IMR-90 (cell line): ENCODE measurements around the gene PHACTR2. TPM values are rescaled to one million over a fixed set of nuclear protein-coding genes. Genes with fewer than 3 reads are reported as not detected.

Source experiments
- ATAC-seq: fragments of 200-7000 bp; cut with Tn5 transposase; 2 replicates; pipeline ENCODE4 v1.9.1; 2020; ENCODE audit warnings: low read depth, mild to moderate bottlenecking, moderate library complexity
- BruUV-seq: library from RNA; stranded (reverse); fragments of 400-500 nt; replicated peaks from 2 replicates; lab custom pipeline; 2021; lab: Mats Ljungman, UMichigan
- CTCF ChIA-PET: fragments of 300-600 bp; formaldehyde crosslinking; extraction: SDS; loops from one replicate; lab custom pipeline; 2021; ENCODE audit warnings: antibody characterized with exemption; lab: Yijun Ruan, JAX
- POLR2A ChIA-PET: fragments of 300-600 bp; sonication (Branson Sonifier 250); formaldehyde crosslinking; loops from one replicate; lab custom pipeline; 2022; ENCODE audit warnings: antibody characterized with exemption; ENCODE audit not compliant: unreplicated experiment; lab: Charles Lee
- DNase-seq: peaks from one replicate; pipeline ENCODE4 v3.0.0; 2013
- H2AFZ ChIP-seq: replicated peaks from 2 replicates; pipeline ENCODE3; 2013; ENCODE audit warnings: low read length, mild to moderate bottlenecking; ENCODE audit not compliant: poor library complexity
- H2AK5ac ChIP-seq: 2 replicates; pipeline ENCODE4 v1.6.1; 2013; ENCODE audit warnings: low read depth, low read length, inconsistent platforms
- H2AK9ac ChIP-seq: replicated peaks from 2 replicates; pipeline ENCODE3; 2013; ENCODE audit warnings: mild to moderate bottlenecking, low read depth, low read length, moderate library complexity; ENCODE audit not compliant: poor library complexity
- H2BK120ac ChIP-seq: 2 replicates; pipeline ENCODE4 v1.6.1; 2013; ENCODE audit warnings: low read depth, low read length, inconsistent platforms
- H2BK15ac ChIP-seq: 3 replicates; pipeline ENCODE4 v1.6.1; 2013; ENCODE audit warnings: low read depth, low read length, inconsistent platforms
- H2BK20ac ChIP-seq: 2 replicates; pipeline ENCODE4 v1.6.1; 2013; ENCODE audit warnings: low read depth, mild to moderate bottlenecking, inconsistent platforms, low read length, moderate library complexity
- H2BK5ac ChIP-seq: 2 replicates; pipeline ENCODE4 v1.6.1; 2013; ENCODE audit warnings: mild to moderate bottlenecking, low read depth, low read length, inconsistent platforms; ENCODE audit not compliant: poor library complexity, severe bottlenecking
- H3K14ac ChIP-seq: replicated peaks from 2 replicates; pipeline ENCODE4 v1.6.1; 2013; ENCODE audit warnings: low read depth, low read length, inconsistent platforms
- H3K18ac ChIP-seq: 2 replicates; pipeline ENCODE4 v1.6.1; 2013; ENCODE audit warnings: low read depth, low read length, control low read depth
- H3K23ac ChIP-seq: 2 replicates; pipeline ENCODE4 v1.6.1; 2013; ENCODE audit warnings: low read depth, low read length, inconsistent platforms
- H3K27ac ChIP-seq: 2 replicates; pipeline ENCODE4 v1.5.1; 2013; ENCODE audit warnings: mild to moderate bottlenecking, control low read depth, low read length; ENCODE audit not compliant: insufficient read depth
- H3K27me3 ChIP-seq: 2 replicates; pipeline ENCODE4 v1.6.1; 2013; ENCODE audit warnings: low read length; ENCODE audit not compliant: control insufficient read depth, insufficient read depth
- H3K36me3 ChIP-seq: 2 replicates; pipeline ENCODE4 v1.6.1; 2013; ENCODE audit warnings: low read length, mixed read lengths; ENCODE audit not compliant: control insufficient read depth, insufficient read depth
- H3K4ac ChIP-seq: 2 replicates; pipeline ENCODE4 v1.6.1; 2013; ENCODE audit warnings: low read depth, low read length, inconsistent platforms
- H3K4me1 ChIP-seq: 2 replicates; pipeline ENCODE4 v1.6.1; 2013; ENCODE audit warnings: low read length, mixed read lengths; ENCODE audit not compliant: control insufficient read depth, insufficient read depth
- H3K4me2 ChIP-seq: 2 replicates; pipeline ENCODE4 v1.6.1; 2013; ENCODE audit warnings: low read depth, mild to moderate bottlenecking, control low read depth, low read length, moderate library complexity
- H3K4me3 ChIP-seq: 2 replicates; pipeline ENCODE4 v1.5.1; 2013; ENCODE audit warnings: low read depth, mild to moderate bottlenecking, control low read depth, low read length, moderate library complexity; ENCODE audit not compliant: insufficient read depth
- H3K56ac ChIP-seq: 2 replicates; pipeline ENCODE4 v1.6.1; 2013; ENCODE audit warnings: low read length, inconsistent platforms; ENCODE audit not compliant: insufficient read depth; ENCODE audit errors: extremely low read depth
- H3K79me1 ChIP-seq, 2 experiments: 2 replicates each; pipeline ENCODE4 v1.6.1; 2013; ENCODE audit warnings: low read length in 2 of 2, inconsistent platforms in 1 of 2, low read depth in 1 of 2
- H3K9ac ChIP-seq: 2 replicates; pipeline ENCODE4 v1.6.1; 2013; ENCODE audit warnings: low read depth, low read length, control low read depth
- H3K9me1 ChIP-seq: 2 replicates; pipeline ENCODE4 v1.6.1; 2013; ENCODE audit warnings: low read length, inconsistent platforms; ENCODE audit not compliant: insufficient read depth
- H3K9me3 ChIP-seq: 2 replicates; pipeline ENCODE4 v1.6.1; 2013; ENCODE audit warnings: low read length; ENCODE audit not compliant: control insufficient read depth, insufficient read depth
- H4K20me1 ChIP-seq: 2 replicates; pipeline ENCODE4 v1.6.1; 2013; ENCODE audit warnings: low read length, inconsistent platforms; ENCODE audit not compliant: insufficient read depth
- H4K5ac ChIP-seq: 2 replicates; pipeline ENCODE4 v1.6.1; 2013; ENCODE audit warnings: mild to moderate bottlenecking, low read depth, low read length, control low read depth
- H4K8ac ChIP-seq, 2 experiments: 2 replicates each; pipeline ENCODE4 v1.6.1; 2013; ENCODE audit warnings: low read depth in 2 of 2, low read length in 2 of 2, control low read depth in 1 of 2, inconsistent platforms in 1 of 2
- H4K91ac ChIP-seq: 2 replicates; pipeline ENCODE4 v1.6.1; 2013; ENCODE audit warnings: low read depth, low read length, inconsistent platforms; ENCODE audit not compliant: insufficient read depth
- MAFK ChIP-seq: IDR thresholded peaks from 2 replicates; pipeline ENCODE4 v1.6.1; 2012; ENCODE audit warnings: low read depth, low read length, improper control_type of control experiment
- RAD21 ChIP-seq: IDR thresholded peaks from 2 replicates; pipeline ENCODE4 v1.6.1; 2012; ENCODE audit warnings: low read length, improper control_type of control experiment
- WGBS, 2 experiments: methylation state at CpG; one replicate each; pipeline versions ENCODE4 v1.1.5 to v1.1.7; 2013; ENCODE audit warnings: missing lambda C conversion rate in 2 of 2; ENCODE audit not compliant: insufficient read length in 1 of 2; ENCODE audit errors: extremely low coverage in 2 of 2; 5-methylcytosine and 5-hydroxymethylcytosine counted together
- dilution Hi-C: fragments of 300-500 bp; cut with HindIII; formaldehyde crosslinking; loops from one replicate; pipeline ENCODE4 v1.14.3; 2018; ENCODE audit warnings: low sequenced_read_pairs; ENCODE audit not compliant: unreplicated experiment
- in situ Hi-C: fragments of 300-500 bp; cut with MboI; formaldehyde crosslinking; loops from 3 replicates; pipeline ENCODE4 v1.14.3; 2019; ENCODE audit warnings: low sequenced_read_pairs, inconsistent platforms, mixed read lengths
- intact Hi-C: fragments of 100-400 bp; cut with micrococcal nuclease; formaldehyde crosslinking; loops from 2 replicates; pipeline ENCODE4 v1.10.0; 2022
- polyA plus RNA-seq, 3 experiments: library from polyadenylated mRNA; depleted of rRNA; stranded (reverse); fragments of >200 nt; gene quantifications; 2 replicates each; pipeline ENCODE4 v1.2.3, GENCODE V29; 2012; ENCODE audit warnings: low replicate concordance in 1 of 3
- total RNA-seq: library from RNA; depleted of rRNA; stranded (reverse); fragments of >200 nt; gene quantifications from 2 replicates; pipeline ENCODE4 v1.2.3, GENCODE V29; 2012

Gene PHACTR2
- total and polyA plus RNA-seq, 2 of the 4 experiments (the other 2 are of a cell fraction) = 14.5 to 74.2 TPM

DNA sequence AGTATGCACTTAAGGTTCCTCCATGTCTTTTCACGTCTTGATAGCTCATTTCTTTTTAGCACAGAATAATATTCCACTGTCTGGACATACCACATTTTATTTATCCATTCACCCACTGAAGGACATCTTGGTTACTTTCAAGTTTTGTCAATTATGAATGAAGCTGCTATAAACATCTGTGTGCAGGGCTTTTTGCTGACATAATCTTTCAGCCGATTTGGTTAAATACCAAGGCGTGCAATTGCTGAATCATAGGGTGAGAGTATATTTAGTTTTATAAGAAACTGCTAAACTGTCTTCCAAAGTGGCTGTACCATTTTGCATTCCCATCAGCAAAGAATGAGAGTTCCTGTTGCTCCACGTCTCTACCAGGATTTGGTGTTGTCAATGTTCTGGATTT lies 44.9 kb upstream of the PHACTR2 start:
- Histone ChIP-seq H3K36me3 (no peaks in the 10 kb centered on the region), H4K5ac (no peak overlapping the region), H2AFZ (no peak overlapping the region), H3K27me3 (no peaks in the 10 kb centered on the region), H2AK5ac (no peak overlapping the region), H3K9me3 (no peaks in the 10 kb centered on the region), H3K18ac (no peak overlapping the region), H3K79me1 (peaks cover 3 to 4% of the 10 kb centered on the region in 2 experiments; a peak in 2 of 4 replicates), H3K4ac (no peak overlapping the region), H3K14ac (no peak overlapping the region), H3K56ac (no peak overlapping the region), H2BK5ac (no peak overlapping the region), H3K27ac (no peak overlapping the region), H3K4me1 (0 out of 2 replicates have a peak, but pooled peaks cover 1% of the 10 kb centered on the region), H2BK15ac (no peak overlapping the region), H3K23ac (no peak overlapping the region), H3K9me1 (peaks cover 9% of the 10 kb centered on the region), H2BK20ac (no peak overlapping the region), H4K91ac (no peak overlapping the region), H2BK120ac (no peak overlapping the region), H2AK9ac (no peak overlapping the region), H4K8ac (no peak overlapping the region), H3K4me3 (no peak overlapping the region), H4K20me1 (no peaks in the 10 kb centered on the region), H3K4me2 (no peak overlapping the region), H3K9ac (no peak overlapping the region)
- DNase-seq (no peak), ATAC-seq (no peak)
- CTCF ChIA-PET = no interaction called here
- dilution Hi-C loops (no loop called here), intact Hi-C loops (no loop called here), in situ Hi-C loops (no loop called here)
- no peak for TF ChIP-seq RAD21
- TF ChIP-seq MAFK = peak; percentile 20; the same call in 1 of the 2 replicates
- no CpG with 5 or more reads among the region's 4 CpGs for WGBS, 2 experiments
- no TSS peak for BruUV-seq
- POLR2A ChIA-PET = no interaction called here
